Activated T-helper 9 cell treated with anti-CD3 and anti-CD28 coated beads, Interleukin-2, amount 50 U/mL, for 16 hours (primary cell): ENCODE results near the gene RAB36.

Source experiments
- DNase-seq: peaks from one replicate; pipeline ENCODE4 v3.0.0-alpha.2; 2020; ENCODE audit warnings: low read depth

The RAB36 gene

GRCh38 chr22:23206915-23207314, 61.6 kb downstream of the RAB36 start:
- DNase-seq: no peak

- DNase-seq: no peak
These were observed 62.6 kb downstream of the RAB36 start for GRCh38 chr22:23207729-23208393.

GRCh38 chr22:23210428-23211170, 65.3 kb downstream of the RAB36 start:
- DNase-seq: no peak

GRCh38 chr22:23211622-23212021, 66.3 kb downstream of the RAB36 start:
- DNase-seq: no peak

- DNase-seq: no peak
These were observed 67.1 kb downstream of the RAB36 start for GRCh38 chr22:23212061-23213021.

- DNase-seq: no peak
These were observed 67.8 kb downstream of the RAB36 start for GRCh38 chr22:23213022-23213555.

- no peak for DNase-seq
These were observed 68.5 kb downstream of the RAB36 start for GRCh38 chr22:23213581-23214334.
